Stimulated activated naive CD8-positive, alpha-beta T cell treated with anti-CD3 and anti-CD28 coated beads, Interleukin-15, Interleukin-2, amounts not matched to agents 100 ng/mL and 50 ng/mL, for 24 hours (primary cell): ENCODE measurements around the gene GPSM1.
A peak's percentile ranks its signal among the peaks of the same experiment; 100 is the strongest.
"Not testable (repeated sequence)": the region's sequence is repeated elsewhere in the genome, so short reads cannot be mapped to it uniquely, and the experiment has no call there.

Experiments
- H3K27ac Mint-ChIP-seq: one replicate; pipeline ENCODE4 v1.8.0; 2021; ENCODE audit warnings: mild to moderate bottlenecking, mixed read lengths
- H3K27me3 Mint-ChIP-seq: one replicate; pipeline ENCODE4 v1.8.0; 2021; ENCODE audit warnings: mixed read lengths
- H3K36me3 Mint-ChIP-seq: one replicate; pipeline ENCODE4 v1.8.0; 2021; ENCODE audit warnings: low read depth, mixed read lengths
- H3K4me1 Mint-ChIP-seq: one replicate; pipeline ENCODE4 v1.8.0; 2021; ENCODE audit warnings: low read depth, mixed read lengths
- H3K4me3 Mint-ChIP-seq: one replicate; pipeline ENCODE4 v1.8.0; 2021; ENCODE audit warnings: mild to moderate bottlenecking, mixed read lengths
- H3K9me3 Mint-ChIP-seq: one replicate; pipeline ENCODE4 v1.8.0; 2021; ENCODE audit warnings: mixed read lengths

GPSM1 gene

GRCh38 chr9:136405904-136406303 is 78.6 kb downstream of the GPSM1 start:
- H3K9me3 Mint-ChIP-seq, H3K4me3 Mint-ChIP-seq, H3K27me3 Mint-ChIP-seq, H3K27ac Mint-ChIP-seq: not testable (repeated sequence)
- H3K4me1 Mint-ChIP-seq, result peaks cover 76% of the 10 kb centered on the region
- H3K36me3 Mint-ChIP-seq, result peaks cover 53% of the 10 kb centered on the region

- H3K27ac Mint-ChIP-seq, H3K9me3 Mint-ChIP-seq, H3K27me3 Mint-ChIP-seq, H3K4me3 Mint-ChIP-seq: not testable (repeated sequence)
- Mint-ChIP-seq H3K36me3 (peaks cover 56% of the 10 kb centered on the region), H3K4me1 (peaks cover 77% of the 10 kb centered on the region)
These were observed 79.7 kb downstream of the GPSM1 start for GRCh38 chr9:136407061-136407460.

- Mint-ChIP-seq H3K4me1 (peaks cover 75% of the 10 kb centered on the region), H3K36me3 (peaks cover 55% of the 10 kb centered on the region), H3K9me3 (no peaks in the 10 kb centered on the region), H3K27me3 (no peaks in the 10 kb centered on the region), H3K27ac (no peak overlapping the region), H3K4me3 (peak overlapping the region; percentile 56)
These were observed 80.6 kb downstream of the GPSM1 start for GRCh38 chr9:136407911-136408310.
